KOPT-K1 (cell line): ENCODE results near the gene CDKN2C.
"Not testable (repeated sequence)": the region's sequence is repeated elsewhere in the genome, so short reads cannot be mapped to it uniquely, and the experiment has no call there.

ENCODE experiments used
- H3K27ac ChIP-seq: fragments of 200-600 bp; sonication (generic); 2 replicates; pipeline ENCODE4 v1.5.1; 2016; ENCODE audit warnings: antibody characterized with exemption, mild to moderate bottlenecking, low read depth, low read length; ENCODE audit not compliant: poor library complexity, severe bottlenecking
- H3K36me3 ChIP-seq: fragments of 200-600 bp; sonication (generic); 2 replicates; pipeline ENCODE4 v1.5.1; 2017; ENCODE audit warnings: antibody characterized with exemption, mild to moderate bottlenecking, low read length, moderate library complexity; ENCODE audit not compliant: insufficient read depth
- H3K9me3 ChIP-seq: fragments of 200-600 bp; sonication (generic); 2 replicates; pipeline ENCODE4 v1.5.1; 2017; ENCODE audit warnings: antibody characterized with exemption, low read length, mild to moderate bottlenecking; ENCODE audit not compliant: insufficient read depth, poor library complexity, severe bottlenecking

CDKN2C gene

GRCh38 chr1:50981741-50982140 is 11.7 kb downstream of the CDKN2C start:
- H3K36me3 ChIP-seq = no peaks in the 10 kb centered on the region
- H3K9me3 ChIP-seq = no peaks in the 10 kb centered on the region
- H3K27ac ChIP-seq = no peak overlapping the region

GRCh38 chr1:50982611-50983010 is 12.6 kb downstream of the CDKN2C start:
- H3K27ac ChIP-seq = no peak overlapping the region
- no peaks in the 10 kb centered on the region for H3K36me3 ChIP-seq
- no peaks in the 10 kb centered on the region for H3K9me3 ChIP-seq

GRCh38 chr1:50983219-50983802 is 13.3 kb downstream of the CDKN2C start:
- H3K27ac ChIP-seq = no peak overlapping the region
- H3K9me3 ChIP-seq = no peaks in the 10 kb centered on the region
- no peaks in the 10 kb centered on the region for H3K36me3 ChIP-seq

DNA sequence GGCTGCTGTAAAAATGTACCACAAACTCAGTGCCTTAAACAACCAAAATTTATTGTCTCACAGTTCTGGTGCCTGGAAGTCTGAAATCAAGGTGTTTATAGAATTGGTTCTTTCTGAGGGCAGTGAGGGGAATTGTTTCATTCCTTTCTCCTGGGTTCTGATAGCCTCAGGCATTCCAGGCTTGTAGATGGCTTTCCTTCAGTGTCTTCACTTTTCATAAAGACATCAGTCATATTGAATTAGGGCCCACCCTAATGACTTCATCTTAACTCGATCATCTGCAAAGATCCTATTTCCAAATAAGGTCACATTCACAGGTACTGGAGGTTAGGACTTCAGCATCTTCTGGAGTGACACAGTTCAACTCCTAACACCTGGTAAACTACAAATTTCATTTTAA is 15.0 kb downstream of the CDKN2C start:
- Histone ChIP-seq H3K27ac (no peak overlapping the region), H3K9me3 (no peaks in the 10 kb centered on the region)

DNA sequence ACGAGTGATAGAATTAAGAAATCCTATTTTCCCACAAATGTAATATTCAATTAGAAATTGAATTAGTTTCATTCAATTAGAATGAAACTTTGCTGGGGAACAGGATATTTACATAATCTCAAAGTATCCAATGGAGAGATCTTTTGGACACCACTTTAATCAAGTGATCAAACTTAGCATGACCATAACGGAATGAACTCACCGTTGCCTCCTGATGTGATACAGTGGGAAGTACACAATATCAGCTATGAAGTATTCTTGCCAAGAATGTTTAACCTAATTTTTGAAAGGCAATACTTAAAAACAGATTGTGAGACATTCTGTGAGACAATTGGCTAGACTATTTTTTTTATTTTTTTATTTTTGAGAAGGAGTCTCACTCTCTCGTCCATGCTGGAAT is 16.6 kb downstream of the CDKN2C start:
- Histone ChIP-seq H3K27ac (no peak overlapping the region), H3K9me3 (no peaks in the 10 kb centered on the region), H3K36me3 (no peaks in the 10 kb centered on the region)

More for the DNA sequence above, 15.0 kb downstream of the CDKN2C start:
- no peaks in the 10 kb centered on the region for H3K36me3 ChIP-seq

DNA sequence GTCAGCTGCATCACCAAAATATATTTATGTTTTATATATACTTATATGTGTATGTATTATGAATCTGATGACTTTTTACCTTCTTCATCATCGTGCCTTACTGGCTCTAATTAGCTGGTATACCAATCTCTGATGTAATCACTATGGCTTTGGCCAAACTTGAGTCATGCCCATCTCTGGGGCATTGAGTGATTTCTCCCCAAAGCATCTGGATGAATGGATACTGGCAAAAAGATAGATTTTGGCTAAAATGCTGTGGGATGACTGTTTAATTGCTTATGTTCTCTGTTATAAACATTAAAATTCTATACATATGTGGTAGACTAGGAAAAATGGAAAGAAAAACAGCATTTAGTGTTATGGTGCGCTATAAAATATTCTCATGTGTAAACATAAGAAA is 19.6 kb downstream of the CDKN2C start:
- Histone ChIP-seq H3K27ac (no peak overlapping the region), H3K9me3 (no peaks in the 10 kb centered on the region), H3K36me3 (no peaks in the 10 kb centered on the region)

DNA sequence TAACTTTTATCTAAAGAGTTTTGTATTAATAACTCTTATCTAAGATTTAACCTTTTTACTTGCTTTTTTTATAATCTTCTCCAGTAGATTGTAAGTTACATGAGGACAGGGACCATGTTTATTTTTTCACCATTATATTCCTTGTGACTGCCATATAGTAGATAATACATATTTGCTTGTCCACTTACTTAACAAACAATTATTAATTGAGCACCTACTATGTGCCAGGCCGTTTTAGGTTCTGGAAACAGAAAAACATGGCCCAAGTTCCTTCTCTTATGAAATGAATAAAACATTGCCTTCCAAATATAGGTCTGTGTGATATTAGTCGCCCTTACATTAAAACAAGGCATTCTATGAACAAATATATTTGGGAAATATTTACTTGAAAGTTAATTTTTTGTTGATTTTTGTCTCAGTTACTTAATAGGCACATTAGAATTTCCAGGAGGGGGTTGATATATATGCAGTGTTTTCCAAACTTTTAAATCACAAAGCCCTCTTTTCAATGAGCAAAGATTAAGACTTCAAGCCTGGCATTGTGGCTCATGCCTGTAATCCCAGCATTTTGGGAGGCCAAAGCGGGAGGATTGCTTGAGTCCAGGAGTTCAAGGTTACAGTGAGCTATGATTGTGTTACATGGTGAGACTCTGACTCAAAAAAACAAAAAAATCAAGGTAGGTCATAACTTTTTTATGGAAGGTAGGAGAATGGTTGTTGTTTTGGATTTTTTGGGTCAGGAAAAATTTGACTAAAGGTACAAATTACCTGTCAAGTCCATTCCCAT is 22.7 kb downstream of the CDKN2C start:
- H3K36me3 ChIP-seq = no peaks in the 10 kb centered on the region
- H3K27ac ChIP-seq = no peak overlapping the region
- no peaks in the 10 kb centered on the region for H3K9me3 ChIP-seq

GRCh38 chr1:50993645-50994044 is 23.6 kb downstream of the CDKN2C start:
- Histone ChIP-seq H3K36me3 (no peaks in the 10 kb centered on the region), H3K9me3 (no peaks in the 10 kb centered on the region), H3K27ac (no peak overlapping the region)

GRCh38 chr1:50994997-50995396 is 25.0 kb downstream of the CDKN2C start:
- Histone ChIP-seq H3K36me3 (no peaks in the 10 kb centered on the region), H3K9me3 (no peaks in the 10 kb centered on the region), H3K27ac (no peak overlapping the region)

- H3K9me3 ChIP-seq = no peaks in the 10 kb centered on the region
- no peak overlapping the region for H3K27ac ChIP-seq
- no peaks in the 10 kb centered on the region for H3K36me3 ChIP-seq
Observed at GRCh38 chr1:50995651-50996050, 25.6 kb downstream of the CDKN2C start.

GRCh38 chr1:50996083-50996482 is 26.0 kb downstream of the CDKN2C start:
- Histone ChIP-seq H3K27ac (no peak overlapping the region), H3K9me3 (no peaks in the 10 kb centered on the region), H3K36me3 (no peaks in the 10 kb centered on the region)

- H3K9me3 ChIP-seq, H3K36me3 ChIP-seq, H3K27ac ChIP-seq: not testable (repeated sequence)
Observed at GRCh38 chr1:50999375-50999774, 29.3 kb downstream of the CDKN2C start.

DNA sequence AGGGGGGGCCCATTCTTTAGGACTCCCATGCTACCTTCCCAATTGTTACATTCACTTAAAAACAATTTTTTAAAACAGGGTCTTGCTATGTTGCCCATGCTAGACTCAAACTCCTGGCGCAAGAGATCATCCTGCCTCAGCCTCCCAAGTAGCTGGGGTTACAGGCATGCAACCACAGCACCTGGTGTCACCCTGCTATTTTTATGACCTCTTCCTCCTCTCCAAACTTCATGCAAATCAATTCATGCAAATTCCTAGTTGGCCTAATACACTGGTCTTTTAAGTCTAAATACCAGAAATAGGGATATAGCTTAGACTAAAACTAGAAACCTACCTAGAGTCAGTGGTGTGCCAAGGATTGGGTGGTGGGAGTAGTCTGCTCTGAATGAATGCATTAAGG is 30.1 kb downstream of the CDKN2C start:
- Histone ChIP-seq H3K9me3 (no peaks in the 10 kb centered on the region), H3K27ac (no peak overlapping the region), H3K36me3 (no peaks in the 10 kb centered on the region)

DNA sequence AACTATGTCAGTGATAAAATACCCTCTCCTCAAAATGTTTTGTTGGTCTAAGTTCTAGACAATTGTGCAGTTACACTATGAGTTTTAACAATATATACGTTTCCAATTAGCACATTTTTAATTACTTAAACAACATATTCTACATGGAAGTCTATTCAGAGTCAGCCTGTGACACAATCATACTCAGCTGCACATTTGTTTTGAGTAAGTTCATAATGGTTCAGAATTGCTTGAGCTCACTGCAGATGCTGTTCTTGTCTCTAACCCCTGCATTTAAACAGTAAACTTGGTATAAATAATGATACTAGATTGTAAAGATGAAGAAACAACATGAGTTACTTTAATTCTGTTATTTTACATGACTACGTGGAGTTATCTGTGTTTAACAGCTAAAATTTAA is 30.6 kb downstream of the CDKN2C start:
- no peak overlapping the region for H3K27ac ChIP-seq
- H3K36me3 ChIP-seq = no peaks in the 10 kb centered on the region
- no peaks in the 10 kb centered on the region for H3K9me3 ChIP-seq

DNA sequence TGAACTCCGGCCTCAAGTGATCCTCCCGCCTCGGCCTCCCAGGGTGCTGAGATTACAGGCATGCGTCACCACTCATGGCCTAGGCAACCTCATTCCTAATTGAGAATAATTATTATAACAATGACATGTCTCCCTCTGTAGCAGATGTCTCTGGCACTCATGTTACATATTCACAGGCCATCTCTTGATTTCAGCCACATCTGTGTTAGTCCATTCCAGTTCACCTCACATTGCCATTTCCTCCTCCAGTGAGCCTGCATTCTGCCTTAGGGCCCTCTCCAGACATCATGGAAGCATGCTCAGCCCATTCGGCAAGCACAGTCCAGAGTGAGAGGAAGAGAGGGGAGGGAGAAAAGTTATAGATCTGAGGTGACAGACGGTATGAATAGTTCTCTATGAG is 32.5 kb downstream of the CDKN2C start:
- Histone ChIP-seq H3K27ac (no peak overlapping the region), H3K36me3 (no peaks in the 10 kb centered on the region), H3K9me3 (no peaks in the 10 kb centered on the region)

- H3K9me3 ChIP-seq, H3K27ac ChIP-seq, H3K36me3 ChIP-seq: not testable (repeated sequence)
Observed at GRCh38 chr1:51005549-51005948, 35.5 kb downstream of the CDKN2C start.
